Measurements from ENCODE around the gene ALPK1. TPM values are rescaled to one million over a fixed set of nuclear protein-coding genes. Genes with fewer than 3 reads are reported as not detected.

Gene ALPK1
- total and polyA plus RNA-seq, 2 of the 4 experiments (the other 2 are of a cell fraction): 3.3 to 7.9 TPM

DNA sequence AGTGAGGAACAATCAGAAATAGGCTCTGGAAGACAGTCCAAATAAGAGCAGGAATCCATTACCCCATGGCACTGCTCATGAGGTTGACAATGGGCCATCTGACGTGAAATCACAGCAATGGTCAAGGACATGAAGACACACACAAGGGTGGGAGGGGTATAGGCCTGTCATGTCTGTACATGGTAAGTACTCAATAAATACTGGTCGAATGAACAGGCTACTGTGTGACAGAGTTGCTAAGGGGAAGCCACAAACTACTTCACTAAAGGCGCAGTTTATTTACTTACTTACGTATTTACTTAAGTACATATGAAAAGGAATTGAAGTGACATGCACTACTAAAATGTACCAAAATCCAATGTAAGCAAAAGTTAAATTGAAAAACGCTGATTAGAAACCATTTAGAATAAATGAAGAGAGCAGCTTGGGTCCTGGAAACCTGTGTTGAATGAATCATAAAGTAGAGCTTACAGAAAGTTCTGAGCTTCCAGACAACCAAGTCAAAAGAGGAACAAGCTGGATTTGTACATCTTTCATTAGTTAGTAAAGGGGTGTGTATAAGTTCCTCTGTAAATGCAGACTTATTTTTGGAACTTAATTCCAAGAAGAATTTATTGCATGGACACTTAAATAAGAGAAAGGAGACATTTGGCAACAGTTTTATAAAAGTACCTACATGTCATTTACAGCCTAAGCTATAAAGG is 32.7 kb downstream of the ALPK1 start:
- H2AK9ac ChIP-seq (replicated peaks; ENCODE audit: low read depth, low read length, poor library complexity): no peak overlapping the region
- TF ChIP-seq RCOR1 (IDR thresholded peaks at IDR 0.05; ENCODE audit: insufficient replicate concordance, low read length): no peak
- no peak for TF ChIP-seq BHLHE40 (IDR thresholded peaks at IDR 0.05; ENCODE audit: low read depth, low read length)
- TF ChIP-seq FOS (IDR thresholded peaks at IDR 0.05; ENCODE audit: low read depth, low read length): no peak
- H3K27ac ChIP-seq (ENCODE audit: insufficient read depth, low read length): no peak overlapping the region
- H2AK5ac ChIP-seq (ENCODE audit: low read depth, low read length): no peak overlapping the region
- no peak overlapping the region for H3K18ac ChIP-seq (ENCODE audit: low read depth, low read length)
- ChIA-PET CTCF (interaction anchor here (1.2 to 3.5 kb wide), 2 partner anchors 194 to 275 kb away, joined by 3 to 15 read pairs; no protein-coding TSS in a partner anchor), POLR2A (ENCODE audit: unreplicated experiment) (no interaction called here)
- H3K79me1 ChIP-seq (ENCODE audit: low read depth in 1 of 2, low read length in 2 of 2): no peaks in the 10 kb centered on the region
- no TSS peak for BruUV-seq (replicated peaks)
- DNase-seq (no peak), ATAC-seq (ENCODE audit: low read depth) (no peak)
- H2BK15ac ChIP-seq (ENCODE audit: low read depth, low read length): no peak overlapping the region
- no peak overlapping the region for H2BK120ac ChIP-seq (ENCODE audit: low read depth, low read length)
- no peaks in the 10 kb centered on the region for H3K9me1 ChIP-seq (ENCODE audit: insufficient read depth, low read length)
- intact Hi-C loops (cut with micrococcal nuclease): loop anchor here (10.0 kb wide), 1 partner anchor 605 kb away; no protein-coding TSS in a partner anchor
- no peak overlapping the region for H2AFZ ChIP-seq (replicated peaks; ENCODE audit: low read length, poor library complexity)
- H3K36me3 ChIP-seq (ENCODE audit: control insufficient read depth, insufficient read depth, low read length): peaks cover 2% of the 10 kb centered on the region; the same call in 1 of the 2 replicates
- H3K27me3 ChIP-seq (ENCODE audit: control insufficient read depth, insufficient read depth, low read length): no peaks in the 10 kb centered on the region
- H3K4me2 ChIP-seq (ENCODE audit: low read depth, low read length): no peak overlapping the region
- dilution Hi-C loops (cut with HindIII; ENCODE audit: low sequenced_read_pairs, unreplicated experiment): loop anchor here (25.0 kb wide), 1 partner anchor 282 kb away; no protein-coding TSS in a partner anchor
- H4K8ac ChIP-seq (ENCODE audit: low read depth in 2 of 2, low read length in 2 of 2): no peak overlapping the region
- H3K4ac ChIP-seq (ENCODE audit: low read depth, low read length): no peak overlapping the region
- no peak overlapping the region for H4K5ac ChIP-seq (ENCODE audit: low read depth, low read length)
- H3K9me3 ChIP-seq (ENCODE audit: control insufficient read depth, insufficient read depth, low read length): no peaks in the 10 kb centered on the region
- H4K20me1 ChIP-seq (ENCODE audit: insufficient read depth, low read length): no peaks in the 10 kb centered on the region
- WGBS, 2 experiments (ENCODE audit: extremely low coverage in 2 of 2, insufficient read length in 1 of 2): no CpG with 5 or more reads among the region's 5 CpGs
- in situ Hi-C loops (cut with MboI; ENCODE audit: low sequenced_read_pairs): loop anchor here (5.0 to 25.0 kb wide), 3 partner anchors 272 to 607 kb away; no protein-coding TSS in a partner anchor
- H3K56ac ChIP-seq (ENCODE audit: extremely low read depth, insufficient read depth, low read length): no peak overlapping the region
- H3K9ac ChIP-seq (ENCODE audit: low read depth, low read length): no peak overlapping the region
- no peak overlapping the region for H4K91ac ChIP-seq (ENCODE audit: insufficient read depth, low read depth, low read length)
- H3K4me1 ChIP-seq (ENCODE audit: control insufficient read depth, insufficient read depth, low read length): no peaks in the 10 kb centered on the region
- no peak overlapping the region for H3K4me3 ChIP-seq (ENCODE audit: insufficient read depth, low read depth, low read length)
- H3K23ac ChIP-seq (ENCODE audit: low read depth, low read length): no peak overlapping the region
- H2BK20ac ChIP-seq (ENCODE audit: low read depth, low read length): no peak overlapping the region
- no peak overlapping the region for H2BK5ac ChIP-seq (ENCODE audit: low read depth, low read length, poor library complexity, severe bottlenecking)
- H3K14ac ChIP-seq (replicated peaks; ENCODE audit: low read depth, low read length): no peak overlapping the region
